Activated B cell treated with CpG ODN at 0.5 μM for 24 hours (primary cell): ENCODE data around the gene SUMF1. TPM values are rescaled to one million over a fixed set of nuclear protein-coding genes. Genes with fewer than 3 reads are reported as not detected.

Experiments used
- ATAC-seq: fragments of 200-7000 bp; cut with Tn5 transposase; one replicate; pipeline ENCODE4 v1.10.0; 2021; ENCODE audit warnings: low read depth, mild to moderate bottlenecking, moderate library complexity
- CTCF ChIA-PET: fragments of 350-600 bp; sonication (Branson Sonifier 250); formaldehyde crosslinking; loops from one replicate; lab custom pipeline; 2021; ENCODE audit warnings: antibody characterized with exemption; lab: Charles Lee
- POLR2A ChIA-PET: fragments of 350-600 bp; sonication (Branson Sonifier 250); formaldehyde crosslinking; loops from one replicate; lab custom pipeline; 2021; ENCODE audit warnings: antibody characterized with exemption; lab: Charles Lee
- DNase-seq: peaks from one replicate; pipeline ENCODE4 v3.0.0; 2022
- H3K27ac Mint-ChIP-seq: one replicate; pipeline ENCODE4 v1.8.0; 2020; ENCODE audit warnings: mixed read lengths
- H3K27me3 Mint-ChIP-seq: one replicate; pipeline ENCODE4 v1.8.0; 2021; ENCODE audit warnings: mixed read lengths
- H3K36me3 Mint-ChIP-seq: one replicate; pipeline ENCODE4 v1.8.0; 2021; ENCODE audit warnings: low read depth, mixed read lengths
- H3K4me1 Mint-ChIP-seq: one replicate; pipeline ENCODE4 v1.8.0; 2021; ENCODE audit warnings: mixed read lengths
- H3K4me3 Mint-ChIP-seq: one replicate; pipeline ENCODE4 v1.8.0; 2020; ENCODE audit warnings: mild to moderate bottlenecking, mixed read lengths
- H3K9me3 Mint-ChIP-seq: one replicate; pipeline ENCODE4 v1.8.0; 2020; ENCODE audit warnings: mixed read lengths
- intact Hi-C: fragments of 100-400 bp; cut with micrococcal nuclease; formaldehyde crosslinking; loops from one replicate; pipeline ENCODE4 v1.15.1; 2024
- total RNA-seq: library from RNA; stranded (reverse); gene quantifications from 2 replicates; pipeline ENCODE4 v1.2.3, GENCODE V29; 2022
- TF ChIP-seq, protein P1 (sequence below): fragments of 200-600 bp; IDR thresholded peaks from one replicate; pipeline ENCODE4 v1.8.0; 2022; ENCODE audit warnings: antibody characterized with exemption, mild to moderate bottlenecking

Gene SUMF1
- total RNA-seq, 1 donor from 2014 or later, result 20.7 TPM

- intact Hi-C loops, result no loop called here
- peaks cover 15% of the 10 kb centered on the region for H3K9me3 Mint-ChIP-seq
- H3K27ac Mint-ChIP-seq, result no peak overlapping the region
- ChIA-PET POLR2A (no interaction called here), CTCF (interaction anchor here (1.7 kb wide), 1 partner anchor 23 kb away, joined by 8 read pairs; no protein-coding TSS in a partner anchor)
- DNase-seq (no peak), ATAC-seq (no peak)
- TF ChIP-seq, protein P1, sequence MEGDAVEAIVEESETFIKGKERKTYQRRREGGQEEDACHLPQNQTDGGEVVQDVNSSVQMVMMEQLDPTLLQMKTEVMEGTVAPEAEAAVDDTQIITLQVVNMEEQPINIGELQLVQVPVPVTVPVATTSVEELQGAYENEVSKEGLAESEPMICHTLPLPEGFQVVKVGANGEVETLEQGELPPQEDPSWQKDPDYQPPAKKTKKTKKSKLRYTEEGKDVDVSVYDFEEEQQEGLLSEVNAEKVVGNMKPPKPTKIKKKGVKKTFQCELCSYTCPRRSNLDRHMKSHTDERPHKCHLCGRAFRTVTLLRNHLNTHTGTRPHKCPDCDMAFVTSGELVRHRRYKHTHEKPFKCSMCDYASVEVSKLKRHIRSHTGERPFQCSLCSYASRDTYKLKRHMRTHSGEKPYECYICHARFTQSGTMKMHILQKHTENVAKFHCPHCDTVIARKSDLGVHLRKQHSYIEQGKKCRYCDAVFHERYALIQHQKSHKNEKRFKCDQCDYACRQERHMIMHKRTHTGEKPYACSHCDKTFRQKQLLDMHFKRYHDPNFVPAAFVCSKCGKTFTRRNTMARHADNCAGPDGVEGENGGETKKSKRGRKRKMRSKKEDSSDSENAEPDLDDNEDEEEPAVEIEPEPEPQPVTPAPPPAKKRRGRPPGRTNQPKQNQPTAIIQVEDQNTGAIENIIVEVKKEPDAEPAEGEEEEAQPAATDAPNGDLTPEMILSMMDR, result no peak
- no peak overlapping the region for H3K4me3 Mint-ChIP-seq
- H3K27me3 Mint-ChIP-seq, result no peaks in the 10 kb centered on the region
- H3K4me1 Mint-ChIP-seq, result no peaks in the 10 kb centered on the region
- H3K36me3 Mint-ChIP-seq, result peaks cover 53% of the 10 kb centered on the region
These were observed 93.4 kb downstream of the SUMF1 start for GRCh38 chr3:4373669-4374068.

- intact Hi-C loops, result no loop called here
- DNase-seq (no peak), ATAC-seq (no peak)
- H3K4me1 Mint-ChIP-seq, result no peaks in the 10 kb centered on the region
- no peak overlapping the region for H3K4me3 Mint-ChIP-seq
- TF ChIP-seq, protein P1, result no peak
- H3K27me3 Mint-ChIP-seq, result no peaks in the 10 kb centered on the region
- H3K36me3 Mint-ChIP-seq, result peaks cover 24% of the 10 kb centered on the region
- CTCF ChIA-PET, result no interaction called here
- H3K27ac Mint-ChIP-seq, result no peak overlapping the region
- POLR2A ChIA-PET, result no interaction called here
- no peaks in the 10 kb centered on the region for H3K9me3 Mint-ChIP-seq
These were observed 104.5 kb downstream of the SUMF1 start for GRCh38 chr3:4362523-4362922.

GRCh38 chr3:4360817-4361216, 106.3 kb downstream of the SUMF1 start:
- DNase-seq (no peak), ATAC-seq (no peak)
- TF ChIP-seq, protein P1, result no peak
- Mint-ChIP-seq H3K4me3 (no peak overlapping the region), H3K27ac (no peak overlapping the region), H3K4me1 (no peaks in the 10 kb centered on the region), H3K36me3 (peaks cover 22% of the 10 kb centered on the region), H3K27me3 (no peaks in the 10 kb centered on the region), H3K9me3 (no peaks in the 10 kb centered on the region)
- ChIA-PET POLR2A (no interaction called here), CTCF (interaction anchor here (0.6 to 0.8 kb wide), 3 partner anchors 10 to 226 kb away, joined by 3 read pairs; no protein-coding TSS in a partner anchor)
- intact Hi-C loops, result no loop called here

DNA sequence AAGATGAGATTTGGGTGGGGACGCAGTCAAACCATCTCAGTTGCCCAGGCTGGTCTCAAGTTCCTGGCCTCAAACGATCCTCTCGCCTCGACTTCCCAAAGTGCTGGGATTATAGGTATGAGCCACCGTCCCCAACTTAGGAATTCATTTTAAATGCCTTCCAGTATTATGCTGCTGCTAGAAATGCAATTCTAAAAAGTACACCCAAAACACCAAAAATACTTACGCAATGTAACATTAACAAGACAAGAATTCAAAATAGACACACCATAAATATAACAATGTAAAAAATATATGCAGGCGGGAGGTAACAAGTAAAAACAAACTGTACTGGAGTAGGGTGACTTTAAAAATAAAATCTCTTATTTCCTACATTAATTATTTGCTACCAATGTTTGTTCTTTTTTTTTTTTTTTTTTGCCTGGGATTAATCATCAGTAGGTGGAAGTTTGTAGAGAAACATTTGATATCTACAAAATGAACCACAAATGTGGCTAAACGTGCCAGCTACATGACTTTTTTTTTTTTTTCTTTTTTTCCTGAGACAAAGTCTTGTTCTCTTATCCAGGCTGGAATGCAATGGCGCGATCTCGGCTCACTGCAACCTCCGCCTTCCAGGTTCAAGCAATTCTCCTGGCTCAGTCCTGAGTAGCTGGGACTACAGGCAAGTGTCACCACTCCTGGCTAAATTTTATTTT, 107.1 kb downstream of the SUMF1 start:
- TF ChIP-seq, protein P1, result no peak
- ATAC-seq (no peak), DNase-seq (no peak)
- CTCF ChIA-PET, result no interaction called here
- Mint-ChIP-seq H3K4me3 (no peak overlapping the region), H3K27me3 (no peaks in the 10 kb centered on the region), H3K9me3 (no peaks in the 10 kb centered on the region), H3K36me3 (peaks cover 22% of the 10 kb centered on the region), H3K4me1 (no peaks in the 10 kb centered on the region), H3K27ac (no peak overlapping the region)
- POLR2A ChIA-PET, result no interaction called here
- intact Hi-C loops, result no loop called here

GRCh38 chr3:4358273-4358672, 108.8 kb downstream of the SUMF1 start:
- no peaks in the 10 kb centered on the region for H3K9me3 Mint-ChIP-seq
- intact Hi-C loops, result no loop called here
- H3K4me1 Mint-ChIP-seq, result no peaks in the 10 kb centered on the region
- POLR2A ChIA-PET, result no interaction called here
- TF ChIP-seq, protein P1, result no peak
- CTCF ChIA-PET, result no interaction called here
- no peak overlapping the region for H3K4me3 Mint-ChIP-seq
- DNase-seq (no peak), ATAC-seq (no peak)
- H3K27me3 Mint-ChIP-seq, result no peaks in the 10 kb centered on the region
- no peak overlapping the region for H3K27ac Mint-ChIP-seq
- peaks cover 22% of the 10 kb centered on the region for H3K36me3 Mint-ChIP-seq
